DOHH2 (cell line): ENCODE results near the gene TNNI2.

Experiments
- H3F3A ChIP-seq: fragments of 200-600 bp; sonication (generic), shearing (Covaris generic); 2 replicates; pipeline ENCODE4 v1.6.0; 2016; ENCODE audit warnings: antibody characterized with exemption, mild to moderate bottlenecking; ENCODE audit not compliant: control insufficient read depth, insufficient read depth
- H3K27ac ChIP-seq: fragments of 200-600 bp; sonication (generic); 2 replicates; pipeline ENCODE4 v1.5.1; 2014; ENCODE audit warnings: low read depth, mild to moderate bottlenecking, low read length, moderate library complexity
- H3K27me3 ChIP-seq: fragments of 200-600 bp; sonication (generic); 2 replicates; pipeline ENCODE4 v1.6.1; 2014; ENCODE audit warnings: mild to moderate bottlenecking, low read length, mixed read lengths; ENCODE audit not compliant: control insufficient read depth
- H3K36me3 ChIP-seq: fragments of 200-600 bp; sonication (generic); 2 replicates; pipeline ENCODE4 v1.6.1; 2014; ENCODE audit warnings: mild to moderate bottlenecking, low read length, moderate library complexity, mixed read lengths; ENCODE audit not compliant: control insufficient read depth
- H3K4me1 ChIP-seq: fragments of 200-600 bp; sonication (generic); 2 replicates; pipeline ENCODE4 v1.6.1; 2014; ENCODE audit warnings: mild to moderate bottlenecking, low read length, mixed read lengths; ENCODE audit not compliant: control insufficient read depth
- H3K4me2 ChIP-seq: fragments of 200-600 bp; sonication (generic); 2 replicates; pipeline ENCODE4 v1.6.0; 2014; ENCODE audit warnings: mild to moderate bottlenecking, low read length, moderate library complexity
- H3K4me3 ChIP-seq: fragments of 200-600 bp; sonication (generic); 2 replicates; pipeline ENCODE4 v1.5.1; 2014; ENCODE audit warnings: mild to moderate bottlenecking, low read length, mixed read lengths
- H3K79me2 ChIP-seq: fragments of 200-600 bp; sonication (generic); 2 replicates; pipeline ENCODE4 v1.6.1; 2014; ENCODE audit warnings: mild to moderate bottlenecking, low read length, mixed read lengths; ENCODE audit not compliant: control insufficient read depth
- H3K9me2 ChIP-seq: fragments of 200-600 bp; sonication (generic); replicated peaks from 2 replicates; pipeline ENCODE4 v1.6.1; 2014; ENCODE audit warnings: mild to moderate bottlenecking, low read length, mixed read lengths; ENCODE audit not compliant: control insufficient read depth
- H3K9me3 ChIP-seq: fragments of 200-600 bp; sonication (generic); 2 replicates; pipeline ENCODE4 v1.6.1; 2014; ENCODE audit warnings: antibody characterized with exemption, low read length, mixed read lengths; ENCODE audit not compliant: control insufficient read depth, insufficient read depth
- H4K20me1 ChIP-seq: fragments of 200-600 bp; sonication (generic); 2 replicates; pipeline ENCODE4 v1.6.0; 2014; ENCODE audit warnings: low read depth, mild to moderate bottlenecking, antibody characterized with exemption, low read length, moderate library complexity; ENCODE audit not compliant: control insufficient read depth, insufficient read depth
- EZH2phosphoT487 ChIP-seq: fragments of 200-600 bp; sonication (generic); IDR thresholded peaks from 2 replicates; pipeline ENCODE4 v1.6.1; 2017; ENCODE audit warnings: borderline replicate concordance, mild to moderate bottlenecking, antibody characterized with exemption, low read length, moderate library complexity, mixed read lengths
- TF ChIP-seq, protein P1 (sequence below): fragments of 200-600 bp; sonication (generic); IDR thresholded peaks from one replicate; pipeline ENCODE4 v1.5.1; 2014; ENCODE audit warnings: antibody characterized with exemption, mild to moderate bottlenecking, low read depth, low read length; ENCODE audit not compliant: poor library complexity, severe bottlenecking

The TNNI2 gene

DNA sequence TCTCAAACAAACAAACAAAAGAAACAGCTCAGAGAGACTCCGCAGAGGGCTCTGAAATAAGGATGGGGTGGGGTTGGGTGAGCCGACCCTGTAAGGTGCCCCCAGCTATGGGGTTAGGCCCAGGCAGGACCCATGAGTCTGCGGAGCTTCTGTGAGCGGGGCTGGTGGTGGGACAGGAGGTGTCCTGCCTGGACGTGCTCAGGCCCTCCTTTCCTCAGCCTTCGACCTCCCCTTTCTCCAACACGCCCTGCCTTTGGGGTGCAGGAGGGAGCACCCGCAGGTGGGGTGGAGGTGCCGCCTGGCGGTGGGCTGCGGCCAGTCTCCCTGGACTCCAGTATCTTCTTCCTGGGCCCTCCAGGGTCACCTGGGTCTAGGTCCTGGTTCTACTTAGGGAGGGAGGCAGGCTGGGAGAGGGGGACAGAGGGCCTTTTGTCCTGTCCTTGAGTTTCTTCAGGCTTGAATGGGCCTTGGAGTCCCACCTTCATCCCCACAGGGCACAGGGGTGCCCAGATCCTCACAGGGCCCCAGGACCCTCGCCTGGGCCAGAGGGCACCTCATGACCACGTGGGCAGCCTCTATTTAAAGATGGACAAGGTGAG, 40.7 kb downstream of the TNNI2 start:
- H3K79me2 ChIP-seq: peaks cover 6% of the 10 kb centered on the region
- H3K27me3 ChIP-seq: no peaks in the 10 kb centered on the region
- H3K4me3 ChIP-seq: no peak overlapping the region
- peaks cover 18% of the 10 kb centered on the region for H3K36me3 ChIP-seq
- H3K4me2 ChIP-seq: no peak overlapping the region
- no peaks in the 10 kb centered on the region for H3F3A ChIP-seq
- H3K27ac ChIP-seq: no peak overlapping the region
- no peaks in the 10 kb centered on the region for H3K9me3 ChIP-seq
- H3K4me1 ChIP-seq: peaks cover 21% of the 10 kb centered on the region
- peaks cover 3% of the 10 kb centered on the region; the same call in 1 of the 2 replicates for H4K20me1 ChIP-seq
- no peaks in the 10 kb centered on the region for H3K9me2 ChIP-seq
- TF ChIP-seq, protein P1, sequence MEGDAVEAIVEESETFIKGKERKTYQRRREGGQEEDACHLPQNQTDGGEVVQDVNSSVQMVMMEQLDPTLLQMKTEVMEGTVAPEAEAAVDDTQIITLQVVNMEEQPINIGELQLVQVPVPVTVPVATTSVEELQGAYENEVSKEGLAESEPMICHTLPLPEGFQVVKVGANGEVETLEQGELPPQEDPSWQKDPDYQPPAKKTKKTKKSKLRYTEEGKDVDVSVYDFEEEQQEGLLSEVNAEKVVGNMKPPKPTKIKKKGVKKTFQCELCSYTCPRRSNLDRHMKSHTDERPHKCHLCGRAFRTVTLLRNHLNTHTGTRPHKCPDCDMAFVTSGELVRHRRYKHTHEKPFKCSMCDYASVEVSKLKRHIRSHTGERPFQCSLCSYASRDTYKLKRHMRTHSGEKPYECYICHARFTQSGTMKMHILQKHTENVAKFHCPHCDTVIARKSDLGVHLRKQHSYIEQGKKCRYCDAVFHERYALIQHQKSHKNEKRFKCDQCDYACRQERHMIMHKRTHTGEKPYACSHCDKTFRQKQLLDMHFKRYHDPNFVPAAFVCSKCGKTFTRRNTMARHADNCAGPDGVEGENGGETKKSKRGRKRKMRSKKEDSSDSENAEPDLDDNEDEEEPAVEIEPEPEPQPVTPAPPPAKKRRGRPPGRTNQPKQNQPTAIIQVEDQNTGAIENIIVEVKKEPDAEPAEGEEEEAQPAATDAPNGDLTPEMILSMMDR: no peak

DNA sequence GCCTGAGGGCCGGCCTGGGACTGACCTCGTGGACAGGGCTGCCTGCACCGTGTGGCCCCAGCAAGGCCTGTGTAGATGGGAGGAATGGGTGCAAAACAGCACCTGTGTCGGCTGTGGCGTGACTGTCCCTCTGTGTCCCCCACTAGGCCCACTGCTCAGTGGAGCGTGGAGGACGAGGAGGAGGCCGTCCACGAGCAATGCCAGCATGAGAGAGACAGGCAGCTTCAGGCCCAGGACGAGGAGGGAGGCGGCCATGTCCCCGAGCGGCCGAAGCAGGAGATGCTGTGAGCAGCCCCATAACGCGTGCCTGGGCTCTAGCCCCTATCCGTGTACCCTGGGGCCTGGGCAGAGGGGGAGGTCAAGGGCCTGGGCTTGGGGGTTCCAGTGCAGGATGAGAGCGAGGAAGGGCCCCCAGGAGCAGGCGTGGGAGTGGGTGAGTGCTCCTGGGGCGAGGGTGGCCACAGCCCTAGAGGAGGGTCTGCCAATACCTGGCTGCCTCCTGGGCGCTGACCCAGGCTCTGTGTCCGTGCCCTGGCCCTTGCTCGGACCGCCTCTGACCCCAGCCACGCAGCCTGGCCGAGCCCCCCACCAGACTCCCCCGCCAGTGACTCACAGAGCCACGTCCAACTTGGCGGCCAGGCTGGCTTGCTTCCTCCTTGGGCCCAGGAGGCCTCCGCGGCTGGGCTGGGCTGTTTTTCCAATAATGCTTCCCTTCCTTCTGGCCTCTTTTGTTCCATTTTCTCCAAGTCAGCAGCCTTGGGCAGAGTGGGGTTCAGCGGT, 41.4 kb downstream of the TNNI2 start:
- H3K79me2 ChIP-seq: peaks cover 6% of the 10 kb centered on the region
- H3K4me1 ChIP-seq: peaks cover 21% of the 10 kb centered on the region
- H3K4me2 ChIP-seq: no peak overlapping the region
- no peak overlapping the region for H3K27ac ChIP-seq
- no peaks in the 10 kb centered on the region for H3K27me3 ChIP-seq
- no peak overlapping the region for H3K4me3 ChIP-seq
- no peaks in the 10 kb centered on the region for H3F3A ChIP-seq
- TF ChIP-seq, protein P1: no peak
- no peak for TF ChIP-seq EZH2phosphoT487
- peaks cover 25% of the 10 kb centered on the region for H3K36me3 ChIP-seq
- H4K20me1 ChIP-seq: peaks cover 3% of the 10 kb centered on the region; the same call in 1 of the 2 replicates
- H3K9me2 ChIP-seq: no peaks in the 10 kb centered on the region
- no peaks in the 10 kb centered on the region for H3K9me3 ChIP-seq

DNA sequence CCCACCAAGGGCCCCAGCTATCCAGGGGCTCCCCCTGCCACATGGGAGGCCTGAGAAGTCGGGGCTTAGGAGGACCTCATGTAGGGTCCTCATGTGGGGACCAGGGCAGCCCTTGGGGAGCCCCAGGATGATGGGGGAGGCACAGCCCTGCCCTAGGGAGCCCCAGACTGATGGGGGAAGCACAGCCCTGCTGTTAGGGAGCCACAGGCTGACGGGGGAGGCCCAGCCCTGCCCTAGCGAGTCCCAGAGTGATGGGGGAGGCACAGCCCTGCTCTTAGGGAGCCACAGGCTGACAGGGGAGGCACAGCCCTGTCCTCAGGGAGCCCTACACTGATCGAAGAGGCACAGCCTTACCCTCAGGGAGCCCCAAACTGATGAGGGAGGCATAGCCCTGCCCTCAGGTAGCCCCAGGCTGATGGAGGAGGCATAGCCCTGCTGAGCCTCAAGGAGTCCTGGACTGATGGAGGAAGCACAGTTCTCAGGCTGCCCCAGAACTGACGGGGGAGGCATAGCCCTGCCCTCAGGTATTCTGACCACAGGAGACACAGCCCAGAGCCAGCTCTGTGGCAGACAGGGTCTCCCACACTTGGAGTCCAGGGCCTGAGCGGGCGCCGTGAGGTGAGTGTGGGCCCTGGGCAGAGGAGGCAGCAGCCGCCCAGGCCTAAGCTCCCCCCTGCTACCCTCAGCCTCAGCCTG, 42.1 kb downstream of the TNNI2 start:
- no peaks in the 10 kb centered on the region for H3F3A ChIP-seq
- H3K27me3 ChIP-seq: no peaks in the 10 kb centered on the region
- H4K20me1 ChIP-seq: peaks cover 3% of the 10 kb centered on the region; the same call in 1 of the 2 replicates
- peaks cover 33% of the 10 kb centered on the region for H3K36me3 ChIP-seq
- H3K4me3 ChIP-seq: no peak overlapping the region
- peaks cover 21% of the 10 kb centered on the region for H3K4me1 ChIP-seq
- H3K4me2 ChIP-seq: no peak overlapping the region; the same call in 1 of the 2 replicates
- peaks cover 6% of the 10 kb centered on the region; the same call in 1 of the 2 replicates for H3K79me2 ChIP-seq
- H3K9me3 ChIP-seq: no peaks in the 10 kb centered on the region
- H3K9me2 ChIP-seq: no peaks in the 10 kb centered on the region
- no peak for TF ChIP-seq EZH2phosphoT487
- TF ChIP-seq, protein P1: no peak
- H3K27ac ChIP-seq: no peak overlapping the region
